Stimulated activated naive CD8-positive, alpha-beta T cell treated with anti-CD3 and anti-CD28 coated beads, Interleukin-15, Interleukin-2, amounts not matched to agents 100 U/mL and 50 U/mL, for 24 hours (primary cell): ENCODE measurements around the gene EPN2.

Experiments
- ATAC-seq: fragments of 150-1000 bp; cut with Tn5 transposase; one replicate; pipeline ENCODE4 v1.10.0; 2021
- DNase-seq: peaks from one replicate; pipeline ENCODE4 v3.0.0; 2021

Gene EPN2

DNA sequence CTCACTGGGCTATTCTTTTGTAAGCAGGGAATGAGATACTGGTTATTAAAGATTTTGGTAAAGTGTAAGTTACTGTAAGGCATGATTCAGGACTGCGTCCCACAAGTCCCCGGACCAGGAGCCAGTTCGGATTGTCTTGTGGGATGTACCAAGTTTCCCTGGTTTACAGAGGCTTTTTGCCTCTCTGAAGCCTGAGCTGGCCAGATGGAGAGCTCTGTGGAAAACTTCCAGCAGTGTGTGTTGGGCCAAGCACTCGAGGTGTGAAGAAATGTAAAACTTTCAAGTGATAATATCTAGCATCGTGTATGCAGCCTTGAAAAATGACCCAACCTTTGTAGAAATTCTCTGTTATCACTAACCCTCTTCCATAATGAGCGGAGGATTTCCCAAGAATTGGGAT is 2.4 kb downstream of the EPN2 start:
- no peak for ATAC-seq
- no peak for DNase-seq

DNA sequence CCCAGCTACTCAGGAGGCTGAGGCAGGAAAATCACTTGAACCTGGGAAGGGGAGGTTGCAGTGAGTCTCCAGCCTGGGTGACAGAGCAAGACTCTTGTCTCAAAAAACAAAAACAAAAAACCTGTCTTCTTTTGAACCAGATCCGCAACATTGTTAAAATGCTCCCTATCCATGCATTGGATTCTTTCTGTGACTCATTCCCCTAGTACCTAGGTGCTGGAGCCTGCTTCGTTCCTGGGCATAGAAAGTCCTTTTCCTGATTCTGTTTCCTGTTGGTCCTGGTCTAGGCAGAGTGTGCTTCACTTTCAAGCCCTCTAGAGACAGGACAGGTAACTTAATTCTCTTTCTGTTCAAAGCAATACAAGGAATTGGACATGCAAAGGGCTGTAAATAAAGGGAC is 5.2 kb downstream of the EPN2 start:
- DNase-seq = no peak
- no peak for ATAC-seq

DNA sequence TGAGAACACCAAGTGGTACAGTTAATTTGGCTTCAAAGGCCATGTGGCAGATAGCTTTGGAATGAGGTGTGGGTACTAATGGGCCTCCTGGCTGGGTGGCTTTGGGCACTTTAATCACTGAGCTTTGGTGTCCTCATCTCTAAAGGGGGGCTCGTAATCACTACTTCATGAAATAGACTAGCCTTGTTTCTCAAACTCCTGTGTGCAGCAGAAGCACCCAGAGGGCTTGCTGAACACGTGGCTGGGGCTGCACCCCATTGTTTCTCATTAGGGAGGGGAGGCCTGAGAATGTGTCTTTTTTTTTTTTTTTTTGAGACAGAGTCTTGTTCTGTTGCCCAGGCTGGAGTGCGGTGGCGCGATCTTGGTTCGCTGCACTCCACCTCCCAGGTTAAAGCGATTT is 5.8 kb downstream of the EPN2 start:
- DNase-seq (no peak), ATAC-seq (no peak)

DNA sequence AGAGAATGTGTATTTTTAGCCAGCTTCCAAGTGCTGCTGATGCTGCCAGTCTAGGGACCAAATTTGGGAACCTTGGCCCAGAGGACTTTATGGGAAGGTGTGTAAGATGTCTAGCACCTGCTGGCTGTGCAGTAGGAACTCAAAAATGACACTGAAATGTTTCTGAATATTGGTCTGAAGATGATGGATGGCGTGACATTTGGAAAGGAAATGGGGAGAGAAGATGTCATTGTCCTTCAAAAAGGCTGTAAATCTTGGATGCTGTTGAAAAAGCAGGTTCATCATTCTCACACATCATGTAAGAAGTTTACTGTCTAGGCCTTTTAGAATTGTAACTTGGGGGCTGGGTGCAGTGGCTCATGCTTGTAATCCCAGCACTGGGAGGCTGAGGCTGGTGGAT is 6.7 kb downstream of the EPN2 start:
- no peak for DNase-seq
- no peak for ATAC-seq

DNA sequence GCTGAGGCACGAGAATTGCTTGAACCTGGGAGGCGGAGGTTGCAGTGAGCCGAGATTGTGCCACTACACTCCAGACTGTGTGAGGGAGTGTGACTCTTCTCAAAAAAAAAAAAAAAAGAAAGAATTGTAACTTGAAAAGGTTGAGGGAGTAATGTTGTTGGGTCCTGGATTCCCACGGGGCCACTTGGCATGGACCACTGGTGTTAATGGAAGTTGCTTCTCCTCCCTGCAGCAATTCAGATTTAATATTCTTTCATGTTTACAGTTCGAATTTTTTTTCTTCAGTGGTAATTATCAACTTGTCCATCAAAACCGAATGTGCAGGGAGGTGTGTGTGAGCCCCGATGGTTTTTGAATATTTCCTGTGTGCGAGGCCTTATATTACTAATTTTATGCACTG is 7.2 kb downstream of the EPN2 start:
- DNase-seq (no peak), ATAC-seq (no peak)

DNA sequence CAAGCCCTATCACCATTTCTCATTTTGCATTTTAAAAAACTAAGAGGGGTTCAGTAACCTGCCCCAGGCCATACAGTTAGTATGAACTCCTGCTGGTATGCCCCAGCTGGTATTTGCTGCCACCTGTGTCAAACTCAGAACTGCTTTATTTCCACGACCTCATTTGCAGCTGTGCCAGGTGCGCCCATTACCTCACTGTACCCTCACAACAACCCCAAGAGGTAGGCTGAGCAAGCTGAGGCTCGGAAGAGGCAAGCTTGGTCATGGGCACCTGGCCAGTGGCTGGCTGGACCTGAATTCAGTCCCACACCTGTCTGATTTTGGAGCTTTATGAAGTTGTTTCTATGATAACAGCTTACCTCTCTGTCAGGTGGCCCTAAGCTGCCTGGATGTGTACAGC is 7.6 kb downstream of the EPN2 start:
- DNase-seq (no peak), ATAC-seq (no peak)

DNA sequence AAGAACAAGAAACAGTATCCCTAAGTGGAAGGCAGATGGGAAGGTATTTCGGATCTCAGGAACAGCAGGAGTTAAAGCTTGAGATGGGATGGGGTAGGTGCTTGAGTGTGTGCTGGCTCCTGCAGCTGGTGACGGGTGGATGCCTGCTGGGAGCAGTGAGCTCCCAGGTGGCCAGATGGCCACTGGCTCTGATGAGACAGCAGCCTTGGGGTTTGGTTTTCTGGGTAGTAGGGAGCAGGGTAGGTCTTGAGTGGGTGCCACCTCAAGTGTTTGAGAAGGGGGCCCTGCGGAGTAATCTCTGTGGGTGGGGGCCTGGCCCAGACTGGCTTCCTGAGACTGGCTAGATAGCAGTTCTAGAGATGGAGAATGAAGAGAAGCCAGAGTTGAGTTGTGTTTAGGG is 10.3 kb downstream of the EPN2 start:
- DNase-seq = no peak
- no peak for ATAC-seq

DNA sequence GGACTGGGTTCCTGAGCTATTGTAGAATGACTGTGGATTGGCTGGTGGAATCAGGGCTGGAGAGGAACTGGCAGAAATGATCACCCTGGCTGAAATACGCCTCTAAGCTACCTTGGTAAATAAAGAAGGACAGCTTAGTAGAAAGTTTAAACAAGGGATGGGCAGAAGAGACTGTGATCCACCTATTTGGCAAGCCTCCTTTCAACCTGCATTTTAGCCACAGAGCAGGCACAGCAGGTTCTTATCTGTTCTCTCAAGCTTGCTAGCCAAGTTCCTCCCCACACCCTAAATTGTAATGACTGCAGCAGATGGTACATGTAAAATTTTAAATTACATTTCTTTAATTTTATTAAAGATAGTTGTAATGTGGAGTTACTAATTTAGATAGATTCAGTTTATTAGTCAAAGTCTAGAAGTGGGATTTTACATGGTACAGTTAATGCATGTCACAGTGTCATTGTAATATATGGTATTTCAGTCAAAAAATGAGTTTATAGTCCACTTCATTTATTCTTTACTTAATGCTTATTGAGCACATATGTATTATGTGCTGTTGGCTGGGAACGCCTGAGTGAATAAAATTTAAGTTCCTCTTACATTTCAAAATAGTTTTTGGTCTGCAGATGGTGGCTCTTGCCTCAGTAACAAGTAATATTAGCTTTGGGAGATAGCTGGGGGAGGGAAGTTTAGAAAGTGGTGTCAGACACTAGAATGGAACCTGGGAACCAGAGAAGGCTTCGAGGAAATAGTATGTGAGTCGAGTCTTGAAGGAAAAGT is 11.2 kb downstream of the EPN2 start:
- ATAC-seq (no peak), DNase-seq (no peak)

DNA sequence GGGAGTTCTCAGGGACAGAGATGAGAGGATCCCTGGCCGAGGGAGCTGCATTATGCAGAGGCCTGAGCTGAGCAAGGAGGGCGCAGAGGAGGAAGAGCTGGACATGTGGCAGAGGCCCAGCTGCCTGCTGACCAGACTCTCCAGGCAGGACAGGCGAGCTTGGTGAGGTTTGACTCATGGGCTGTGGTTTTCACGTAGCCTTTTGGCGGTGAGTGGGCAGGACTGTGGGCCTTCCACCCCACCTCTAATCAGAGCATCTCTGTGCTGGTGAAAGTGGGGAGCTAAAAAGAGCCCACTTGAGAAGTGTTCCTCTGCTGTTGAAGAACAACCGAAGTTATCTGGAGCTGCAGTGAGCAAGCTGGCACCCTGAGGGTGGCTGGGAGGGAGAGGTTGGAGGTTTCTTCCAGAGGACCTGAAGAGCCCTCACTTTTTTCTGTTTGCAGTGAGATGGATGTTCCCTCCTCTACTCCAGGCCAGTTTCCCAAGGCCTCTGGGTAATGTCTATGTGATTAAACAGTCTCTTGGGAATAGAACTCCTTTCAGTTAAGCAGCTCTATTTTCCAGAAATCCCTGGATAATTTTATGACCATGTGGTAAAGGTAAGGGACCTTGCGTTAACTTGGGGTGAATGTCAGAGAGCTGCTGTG is 11.9 kb downstream of the EPN2 start:
- no peak for DNase-seq
- ATAC-seq = no peak

DNA sequence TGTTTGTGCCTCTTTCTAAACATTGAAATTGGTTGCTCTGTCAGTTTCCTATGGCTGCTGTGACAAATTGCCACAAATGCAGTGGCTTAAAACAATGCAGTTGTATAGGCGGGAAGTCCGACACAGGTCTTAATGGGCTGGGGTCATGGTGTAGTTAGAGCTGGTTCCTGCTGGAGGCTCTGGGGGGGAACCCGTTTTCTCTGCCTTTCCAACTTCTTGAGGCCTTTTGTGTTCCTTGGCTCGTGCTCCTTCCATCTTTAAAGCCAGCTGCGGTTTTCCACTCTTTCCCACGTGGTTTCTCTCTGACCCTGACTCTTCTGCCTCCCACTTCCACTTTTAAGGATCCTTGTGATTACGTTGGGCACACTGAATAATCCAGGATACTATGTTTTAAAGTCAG is 12.5 kb downstream of the EPN2 start:
- ATAC-seq (no peak), DNase-seq (no peak)

DNA sequence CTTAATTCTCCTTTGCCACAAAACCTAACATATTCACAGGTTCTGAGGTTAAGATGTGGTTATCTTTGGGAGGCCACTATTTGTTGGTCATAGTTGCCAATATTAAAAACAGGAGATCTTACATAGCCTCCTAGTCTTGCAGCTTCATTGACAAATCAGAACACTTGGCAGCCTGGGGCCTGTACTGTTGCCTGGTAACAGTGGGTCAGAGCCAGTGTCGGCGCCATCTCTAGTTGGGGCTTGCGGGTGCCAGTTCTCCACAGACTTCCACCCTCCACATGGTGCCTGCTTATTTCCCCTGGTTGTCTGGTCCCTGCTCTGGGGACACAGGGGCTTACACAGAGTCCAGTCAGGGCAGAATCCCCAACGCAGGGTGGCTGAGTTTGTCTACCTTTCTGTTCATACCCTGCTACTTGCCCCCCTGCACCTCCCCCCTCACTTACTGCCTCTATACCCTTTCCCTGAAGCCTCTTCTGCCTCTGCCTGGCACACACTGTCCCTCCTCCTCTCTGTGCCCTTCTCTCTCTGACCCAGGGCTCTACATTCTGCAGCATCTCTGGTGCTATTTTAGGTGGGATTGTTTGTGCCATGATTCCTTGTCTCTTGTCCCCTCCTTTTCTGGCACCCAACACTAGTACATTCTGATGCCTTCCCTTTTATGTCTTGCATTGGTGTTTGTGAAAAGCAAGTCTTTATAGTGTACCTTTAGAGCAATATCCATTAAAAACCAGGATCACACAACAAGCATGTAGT is 13.4 kb downstream of the EPN2 start:
- no peak for ATAC-seq
- no peak for DNase-seq

DNA sequence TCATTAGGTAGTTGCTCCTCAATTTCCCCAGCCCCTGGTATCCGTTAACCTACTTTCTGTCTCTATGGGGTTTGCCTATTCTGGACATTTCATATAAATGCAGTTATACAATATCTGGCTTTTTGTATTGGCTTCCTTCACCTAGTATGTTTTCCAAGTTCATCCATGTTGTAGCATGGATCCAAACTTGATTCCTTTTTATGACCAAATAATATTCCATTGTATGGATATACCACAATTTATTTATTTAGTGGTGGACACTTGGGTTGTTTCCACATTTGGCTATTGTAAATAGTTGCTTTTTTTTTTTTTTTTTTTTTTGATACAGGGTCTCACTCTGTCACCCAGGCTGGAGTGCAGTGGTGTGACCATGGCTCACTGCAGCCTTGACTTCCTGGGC is 15.9 kb downstream of the EPN2 start:
- ATAC-seq (no peak), DNase-seq (no peak)

DNA sequence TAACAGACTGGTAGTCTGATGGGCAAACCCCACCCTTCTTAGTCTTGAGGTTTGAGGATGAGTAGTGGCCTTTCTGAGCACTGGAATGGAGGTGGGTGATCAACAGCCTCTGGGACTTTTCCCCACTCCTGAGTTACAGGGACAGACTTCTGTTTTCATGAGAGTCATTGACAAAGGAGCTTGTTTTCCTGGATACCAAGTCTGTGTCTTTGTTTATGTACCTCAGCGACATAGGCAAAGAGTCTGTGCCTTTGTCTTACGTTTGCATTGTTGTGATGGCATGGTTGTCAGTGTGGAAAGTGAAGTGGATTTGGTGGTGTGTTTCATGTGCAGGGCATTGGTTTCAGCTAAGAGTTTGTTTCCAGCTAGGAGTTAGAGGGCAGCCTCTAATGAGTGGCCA is 17.5 kb downstream of the EPN2 start:
- DNase-seq (no peak), ATAC-seq (no peak)

DNA sequence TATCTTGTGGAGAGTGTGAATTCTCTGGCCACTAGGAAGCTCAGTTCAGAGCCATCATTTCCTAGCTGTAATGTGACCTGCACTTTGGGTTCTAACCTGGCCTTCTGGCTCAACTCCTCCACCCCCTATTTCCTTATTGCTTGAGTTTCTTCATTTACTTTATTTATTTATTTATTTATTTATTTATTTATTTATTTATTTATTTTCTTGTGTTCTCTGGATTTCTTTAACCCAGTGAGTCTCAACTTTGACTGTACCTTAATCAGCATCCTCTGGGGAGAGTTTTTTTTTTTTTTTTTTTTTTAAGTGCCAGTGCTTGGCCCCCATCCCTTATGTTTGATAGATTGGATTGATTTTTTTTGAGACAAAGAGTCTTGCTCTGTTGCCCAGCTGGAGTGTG is 18.1 kb downstream of the EPN2 start:
- DNase-seq = no peak
- no peak for ATAC-seq

DNA sequence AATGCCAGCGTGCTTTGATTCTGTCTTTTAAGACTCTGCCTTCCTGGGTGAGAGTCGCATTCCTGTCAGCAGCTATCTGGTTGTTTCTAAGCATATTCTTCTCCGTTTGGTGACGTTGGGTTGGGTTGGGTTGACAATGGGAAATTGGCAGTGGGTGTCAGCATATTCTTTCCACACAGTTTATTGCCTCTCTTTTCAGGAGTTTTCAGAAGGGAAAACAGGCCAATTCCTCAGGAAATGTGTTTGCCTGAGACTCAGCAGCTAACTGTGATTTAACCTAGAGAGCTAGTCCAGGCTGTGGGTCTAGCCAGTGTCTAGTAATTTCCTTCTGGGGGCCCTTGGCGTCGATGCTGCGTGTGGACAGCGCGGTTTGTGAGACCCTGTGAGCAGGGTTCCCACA is 21.2 kb downstream of the EPN2 start:
- no peak for DNase-seq
- ATAC-seq = no peak

DNA sequence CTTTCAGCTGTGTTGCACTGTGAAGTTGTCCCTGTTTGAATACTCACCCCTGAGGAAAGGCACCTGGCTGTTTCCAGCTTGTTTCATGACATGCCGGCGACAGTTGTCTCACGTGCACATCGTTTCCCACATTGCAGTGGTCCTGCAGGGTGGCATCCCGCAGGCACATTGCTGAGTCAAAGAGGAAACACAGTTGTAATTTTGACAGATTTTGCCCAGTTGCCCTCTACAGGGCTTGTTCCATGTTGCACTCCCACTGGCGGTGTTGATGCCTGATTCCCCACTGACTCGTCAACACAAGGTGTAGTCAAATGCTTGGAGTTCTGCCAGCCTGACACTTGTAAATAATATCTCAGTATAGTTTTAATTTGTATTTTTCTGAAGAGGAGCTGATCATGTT is 23.8 kb downstream of the EPN2 start:
- ATAC-seq = no peak
- no peak for DNase-seq

DNA sequence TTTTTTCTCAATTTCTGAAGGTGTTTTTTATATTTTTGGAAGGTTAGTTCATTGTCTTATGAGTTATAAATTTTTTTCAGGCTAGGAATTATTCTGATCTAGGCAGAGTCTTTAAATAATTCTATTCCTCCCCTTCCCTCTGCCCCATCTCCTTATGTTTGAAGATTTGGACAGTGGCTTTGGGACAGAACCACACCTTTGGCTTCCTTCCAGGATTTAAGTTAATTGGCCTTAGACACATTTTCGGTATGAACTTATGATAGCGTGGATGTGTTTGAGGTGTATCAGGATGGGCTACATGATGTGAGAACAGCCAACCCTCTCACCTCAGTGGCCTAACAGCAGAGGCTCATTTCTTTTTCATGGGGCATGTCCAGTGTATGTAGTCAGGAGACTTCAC is 24.3 kb downstream of the EPN2 start:
- ATAC-seq (no peak), DNase-seq (no peak)

DNA sequence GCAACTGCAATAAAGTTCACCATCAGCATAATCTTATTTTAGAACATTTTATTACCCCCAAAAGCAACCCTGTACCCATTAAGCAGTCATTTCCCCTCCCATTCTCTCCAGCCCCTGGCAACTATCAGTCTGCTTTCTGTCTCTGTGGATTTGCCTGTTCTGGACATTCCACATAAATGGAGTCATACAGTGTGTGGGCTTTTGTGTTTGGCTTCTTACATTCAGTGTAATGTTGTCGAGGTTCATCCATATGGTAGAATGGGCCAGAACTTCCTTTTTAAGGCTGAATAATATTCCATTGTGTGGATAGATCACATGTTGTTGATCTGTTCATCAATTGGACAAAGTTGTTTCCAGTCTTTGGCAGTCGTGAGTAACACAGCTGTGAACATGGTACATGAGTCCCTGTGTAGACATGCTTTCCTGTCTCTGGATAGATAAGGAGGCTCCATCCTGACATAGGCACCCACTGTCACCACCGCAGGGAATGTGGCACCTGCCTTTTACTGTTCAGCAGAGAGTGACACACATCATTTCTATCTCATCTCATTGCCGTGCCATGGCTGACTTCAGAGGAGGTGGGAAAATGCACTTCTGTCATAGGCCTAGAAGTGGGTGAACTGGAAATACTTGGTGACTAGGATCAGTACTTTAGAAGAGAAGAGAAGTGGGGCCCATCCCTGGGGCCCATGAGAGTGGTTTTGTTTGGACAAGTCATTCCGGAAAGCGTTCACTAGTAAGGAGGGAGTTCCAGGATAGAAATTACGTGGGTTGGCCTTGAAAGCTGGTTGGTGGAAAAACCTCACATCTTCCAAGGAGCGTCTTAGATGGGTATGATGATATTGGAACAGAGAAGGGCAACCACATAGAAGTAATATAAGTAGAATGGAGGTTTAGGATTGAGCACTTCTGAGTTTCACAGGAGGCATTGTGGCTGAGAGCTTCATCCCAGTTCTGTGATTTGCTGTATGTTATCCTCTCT is 25.8 kb downstream of the EPN2 start:
- ATAC-seq = peak; percentile 52
- no peak for DNase-seq

DNA sequence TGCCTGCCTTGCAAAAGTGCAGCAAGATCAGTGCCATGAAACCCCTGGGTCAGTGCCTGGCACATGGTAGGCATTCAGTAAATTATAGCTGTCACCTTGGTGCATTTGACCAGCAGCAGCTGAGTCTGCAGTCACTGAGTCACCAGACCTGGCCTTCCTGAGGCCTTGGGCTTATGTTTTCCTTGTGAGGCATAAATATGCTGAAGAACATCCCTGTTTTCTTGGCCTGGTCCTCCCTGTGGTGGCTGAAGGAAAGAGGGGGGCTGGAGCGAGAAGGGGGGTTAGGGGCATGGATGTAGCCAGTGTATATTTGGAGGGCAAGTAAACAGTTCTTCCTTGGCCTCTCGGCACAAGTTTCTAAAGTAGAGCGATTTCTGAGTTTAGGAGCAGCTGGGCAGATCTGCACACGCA is 26.5 kb downstream of the EPN2 start:
- ATAC-seq = no peak
- DNase-seq = no peak

DNA sequence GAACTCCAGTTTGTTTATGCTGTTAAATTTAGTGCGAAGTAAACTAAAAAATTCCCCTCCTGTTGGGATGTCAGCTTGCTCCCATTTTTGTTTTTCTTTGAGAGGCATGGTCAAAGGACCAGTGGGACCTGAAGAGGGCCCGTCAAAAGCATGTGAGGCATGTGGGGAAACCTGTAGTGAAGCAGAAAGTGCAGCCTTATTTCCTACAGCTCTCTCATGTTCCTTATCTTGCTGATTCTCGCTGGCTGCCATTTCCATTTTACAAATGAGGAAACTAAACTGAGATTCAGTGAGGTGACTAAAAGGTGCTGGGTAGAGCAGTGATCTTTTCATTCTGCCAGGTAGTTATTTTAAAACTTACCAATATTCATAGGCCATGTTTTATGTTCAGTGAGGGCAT is 27.1 kb downstream of the EPN2 start:
- ATAC-seq (no peak), DNase-seq (no peak)

DNA sequence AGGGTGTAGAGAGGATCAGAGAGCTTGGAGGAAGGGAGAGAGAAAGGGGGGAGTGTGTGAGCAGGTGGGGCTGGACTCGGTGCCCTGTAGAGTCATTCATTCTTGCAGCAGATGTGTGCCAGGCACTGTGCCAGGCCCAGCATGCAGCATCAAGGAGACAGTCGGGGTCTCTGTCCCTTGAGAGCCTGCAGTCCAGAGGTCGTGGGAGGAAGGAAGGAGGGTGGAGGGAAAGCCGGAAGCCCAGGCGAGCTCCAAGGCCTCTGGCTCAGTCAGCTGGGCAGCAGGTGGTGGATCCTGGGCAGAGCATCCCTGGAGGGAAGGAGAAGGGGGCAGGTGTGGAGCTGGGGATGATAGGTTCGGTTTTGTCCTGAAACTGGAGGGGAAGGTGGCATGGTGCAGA is 27.5 kb downstream of the EPN2 start:
- ATAC-seq (no peak), DNase-seq (no peak)

DNA sequence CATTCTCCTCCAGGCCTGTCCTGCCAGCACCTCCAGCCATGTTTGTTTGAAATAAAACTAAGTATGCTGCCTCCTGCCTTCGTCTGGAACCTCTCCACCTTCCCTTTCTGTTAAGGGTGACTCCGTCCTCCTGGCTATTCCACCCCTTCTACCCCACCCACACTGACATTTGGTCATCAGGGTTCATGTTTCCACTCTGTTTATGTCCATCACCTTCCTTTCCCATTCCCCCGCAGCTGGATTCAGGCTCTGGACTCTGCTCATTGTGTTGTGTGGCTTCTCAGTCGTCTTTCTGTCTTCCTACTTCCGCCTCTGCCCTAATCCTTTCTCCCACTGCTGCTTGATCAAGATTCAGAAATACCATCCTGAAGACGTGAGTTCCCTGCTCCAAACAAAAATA is 28.6 kb downstream of the EPN2 start:
- no peak for ATAC-seq
- DNase-seq = no peak
